ENCODE results near the gene CHCHD10. TPM values are rescaled to one million over a fixed set of nuclear protein-coding genes. Genes with fewer than 3 reads are reported as not detected.

The CHCHD10 gene
- total and polyA plus RNA-seq, 2 of the 4 experiments (the other 2 are of a cell fraction), result 2.2 to 11.2 TPM

DNA sequence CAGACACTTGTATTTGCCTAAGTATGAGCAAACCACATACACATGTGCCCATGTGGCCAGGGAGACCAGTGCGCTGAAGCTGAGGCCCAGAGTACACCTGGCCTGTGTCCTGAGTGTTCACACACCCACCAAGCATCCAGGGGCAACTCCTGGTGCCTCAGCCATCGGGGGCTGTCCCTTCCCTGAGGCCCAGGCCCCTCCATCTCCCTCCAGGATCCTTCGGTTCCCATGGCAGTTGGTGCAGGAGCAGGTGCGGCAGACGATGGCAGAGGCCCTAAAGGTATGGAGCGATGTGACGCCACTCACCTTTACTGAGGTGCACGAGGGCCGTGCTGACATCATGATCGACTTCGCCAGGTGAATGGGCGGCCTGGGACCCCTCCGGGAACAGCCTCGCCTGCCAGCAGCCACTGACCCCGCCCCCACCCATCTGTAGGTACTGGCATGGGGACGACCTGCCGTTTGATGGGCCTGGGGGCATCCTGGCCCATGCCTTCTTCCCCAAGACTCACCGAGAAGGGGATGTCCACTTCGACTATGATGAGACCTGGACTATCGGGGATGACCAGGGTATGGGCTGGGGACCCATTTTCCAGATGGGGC, 12.5 kb upstream of the CHCHD10 start:
- no peak overlapping the region for H2AK9ac ChIP-seq (replicated peaks; ENCODE audit: low read depth, low read length, poor library complexity)
- no peak overlapping the region for H2BK20ac ChIP-seq (ENCODE audit: low read depth, low read length)
- H4K91ac ChIP-seq (ENCODE audit: insufficient read depth, low read depth, low read length), result no peak overlapping the region
- H3K4ac ChIP-seq (ENCODE audit: low read depth, low read length), result no peak overlapping the region
- no peak overlapping the region for H3K27ac ChIP-seq (ENCODE audit: insufficient read depth, low read length)
- in situ Hi-C loops (cut with MboI; ENCODE audit: low sequenced_read_pairs) (no loop called here), dilution Hi-C loops (cut with HindIII; ENCODE audit: low sequenced_read_pairs, unreplicated experiment) (no loop called here), intact Hi-C loops (cut with micrococcal nuclease) (no loop called here)
- DNase-seq (no peak), ATAC-seq (ENCODE audit: low read depth) (no peak)
- no peaks in the 10 kb centered on the region for H3K79me1 ChIP-seq (ENCODE audit: low read depth in 1 of 2, low read length in 2 of 2)
- POLR2A ChIA-PET (ENCODE audit: unreplicated experiment), result no interaction called here
- no peak overlapping the region for H3K9ac ChIP-seq (ENCODE audit: low read depth, low read length)
- no TSS peak for BruUV-seq (replicated peaks)
- CTCF ChIA-PET, result no interaction called here
- no peak overlapping the region for H2BK120ac ChIP-seq (ENCODE audit: low read depth, low read length)
- peaks cover 11% of the 10 kb centered on the region for H3K9me1 ChIP-seq (ENCODE audit: insufficient read depth, low read length)
- H2BK5ac ChIP-seq (ENCODE audit: low read depth, low read length, poor library complexity, severe bottlenecking), result no peak overlapping the region
- H3K4me3 ChIP-seq (ENCODE audit: insufficient read depth, low read depth, low read length), result no peak overlapping the region
- H3K4me2 ChIP-seq (ENCODE audit: low read depth, low read length), result no peak overlapping the region
- H4K5ac ChIP-seq (ENCODE audit: low read depth, low read length), result no peak overlapping the region
- H2AK5ac ChIP-seq (ENCODE audit: low read depth, low read length), result no peak overlapping the region
- 89% methylated on average over 13 of the region's 20 CpGs; no CpG with 5 or more reads in 1 of the 2 experiments for WGBS, 2 experiments (ENCODE audit: extremely low coverage in 2 of 2, insufficient read length in 1 of 2)
- peaks cover 17% of the 10 kb centered on the region for H3K4me1 ChIP-seq (ENCODE audit: control insufficient read depth, insufficient read depth, low read length)
- no peak overlapping the region for H4K8ac ChIP-seq (ENCODE audit: low read depth in 2 of 2, low read length in 2 of 2)
- no peaks in the 10 kb centered on the region for H3K36me3 ChIP-seq (ENCODE audit: control insufficient read depth, insufficient read depth, low read length)
- TF ChIP-seq MXI1 (IDR thresholded peaks at IDR 0.05; ENCODE audit: borderline replicate concordance, low read depth, low read length) (no peak), POLR2A (IDR thresholded peaks at IDR 0.05; ENCODE audit: low read depth, low read length) (no peak), MAZ (IDR thresholded peaks at IDR 0.05; ENCODE audit: borderline replicate concordance, low read depth, low read length) (no peak)
- TF ChIP-seq, protein P1, sequence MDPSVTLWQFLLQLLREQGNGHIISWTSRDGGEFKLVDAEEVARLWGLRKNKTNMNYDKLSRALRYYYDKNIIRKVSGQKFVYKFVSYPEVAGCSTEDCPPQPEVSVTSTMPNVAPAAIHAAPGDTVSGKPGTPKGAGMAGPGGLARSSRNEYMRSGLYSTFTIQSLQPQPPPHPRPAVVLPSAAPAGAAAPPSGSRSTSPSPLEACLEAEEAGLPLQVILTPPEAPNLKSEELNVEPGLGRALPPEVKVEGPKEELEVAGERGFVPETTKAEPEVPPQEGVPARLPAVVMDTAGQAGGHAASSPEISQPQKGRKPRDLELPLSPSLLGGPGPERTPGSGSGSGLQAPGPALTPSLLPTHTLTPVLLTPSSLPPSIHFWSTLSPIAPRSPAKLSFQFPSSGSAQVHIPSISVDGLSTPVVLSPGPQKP (IDR thresholded peaks at IDR 0.05; ENCODE audit: borderline replicate concordance, low read depth, low read length), result no peak
- H3K18ac ChIP-seq (ENCODE audit: low read depth, low read length), result no peak overlapping the region
- H4K20me1 ChIP-seq (ENCODE audit: insufficient read depth, low read length), result no peaks in the 10 kb centered on the region
- H3K14ac ChIP-seq (replicated peaks; ENCODE audit: low read depth, low read length), result no peak overlapping the region
- H2AFZ ChIP-seq (replicated peaks; ENCODE audit: low read length, poor library complexity), result peak overlapping the region; percentile 36
- H3K56ac ChIP-seq (ENCODE audit: extremely low read depth, insufficient read depth, low read length), result no peak overlapping the region
- no peaks in the 10 kb centered on the region for H3K9me3 ChIP-seq (ENCODE audit: control insufficient read depth, insufficient read depth, low read length)
- H3K23ac ChIP-seq (ENCODE audit: low read depth, low read length), result no peak overlapping the region
- no peak overlapping the region for H2BK15ac ChIP-seq (ENCODE audit: low read depth, low read length)
- H3K27me3 ChIP-seq (ENCODE audit: control insufficient read depth, insufficient read depth, low read length), result no peaks in the 10 kb centered on the region

Data from IMR-90 (cell line).